DND-41 (cell line): ENCODE measurements around the gene TSTD2.

Experiments
- ATAC-seq: fragments of 200-7000 bp; cut with Tn5 transposase; 3 replicates; pipeline ENCODE4 v1.9.1; 2021; ENCODE audit warnings: low read depth; ENCODE audit not compliant: insufficient read depth
- DNase-seq: peaks from one replicate; pipeline ENCODE4 v3.0.0-alpha.2; 2020
- H2AFZ ChIP-seq: 2 replicates; pipeline ENCODE4 v1.6.0; 2012; ENCODE audit warnings: low read depth, low read length
- H3K27ac ChIP-seq: 2 replicates; pipeline ENCODE4 v1.5.1; 2012; ENCODE audit warnings: low read length, inconsistent platforms
- H3K27me3 ChIP-seq: fragments of 200-600 bp; sonication (generic); 2 replicates; pipeline ENCODE4 v1.6.0; 2012; ENCODE audit warnings: low read length, mild to moderate bottlenecking, inconsistent platforms; ENCODE audit not compliant: insufficient read depth, poor library complexity
- H3K36me3 ChIP-seq: 2 replicates; pipeline ENCODE4 v1.5.1; 2012; ENCODE audit warnings: low read length, inconsistent platforms; ENCODE audit not compliant: insufficient read depth
- H3K4me1 ChIP-seq: 2 replicates; pipeline ENCODE4 v1.5.1; 2012; ENCODE audit warnings: mild to moderate bottlenecking, low read length; ENCODE audit not compliant: insufficient read depth
- H3K4me2 ChIP-seq: 2 replicates; pipeline ENCODE4 v1.6.0; 2012; ENCODE audit warnings: mild to moderate bottlenecking, moderate library complexity, low read length, inconsistent platforms; ENCODE audit not compliant: insufficient read depth
- H3K4me3 ChIP-seq, 2 experiments: fragments of 200-600 bp in 1 of 2; shearing (Covaris generic) in 1 of 2; 2 replicates each; pipeline ENCODE4 v1.5.1; 2012 to 2016; ENCODE audit warnings: inconsistent platforms in 2 of 2, low read length in 2 of 2, mild to moderate bottlenecking in 2 of 2, low read depth in 1 of 2, moderate library complexity in 1 of 2
- H3K79me2 ChIP-seq: 2 replicates; pipeline ENCODE4 v1.6.0; 2012; ENCODE audit warnings: low read length, inconsistent platforms; ENCODE audit not compliant: insufficient read depth
- H3K9ac ChIP-seq: 2 replicates; pipeline ENCODE4 v1.6.0; 2012; ENCODE audit warnings: low read depth, mild to moderate bottlenecking, inconsistent platforms, low read length, moderate library complexity
- H3K9me3 ChIP-seq: 2 replicates; pipeline ENCODE4 v1.5.1; 2012; ENCODE audit warnings: low read length, moderate library complexity, mild to moderate bottlenecking, inconsistent platforms; ENCODE audit not compliant: insufficient read depth, severe bottlenecking
- H4K20me1 ChIP-seq: 2 replicates; pipeline ENCODE4 v1.6.0; 2012; ENCODE audit warnings: low read length; ENCODE audit not compliant: insufficient read depth
- EZH2 ChIP-seq: IDR thresholded peaks from 3 replicates; pipeline ENCODE4 v1.6.1; 2012; ENCODE audit warnings: borderline replicate concordance, low read depth, mild to moderate bottlenecking, moderate library complexity, low read length, inconsistent platforms; ENCODE audit not compliant: severe bottlenecking
- TF ChIP-seq, protein P1 (sequence below): IDR thresholded peaks from 2 replicates; pipeline ENCODE4 v1.5.1; 2012; ENCODE audit warnings: borderline replicate concordance, low read length, moderate library complexity, mild to moderate bottlenecking; ENCODE audit not compliant: poor library complexity, severe bottlenecking; ENCODE audit errors: extremely low read depth

Gene TSTD2

GRCh38 chr9:97551308-97551707 is 81.9 kb downstream of the TSTD2 start:
- no peak overlapping the region for H3K4me2 ChIP-seq
- no peak overlapping the region for H2AFZ ChIP-seq
- no peak for DNase-seq
- no peaks in the 10 kb centered on the region for H3K9me3 ChIP-seq
- ATAC-seq, result no peak
- no peaks in the 10 kb centered on the region for H3K4me1 ChIP-seq
- H3K27ac ChIP-seq, result no peak overlapping the region
- H3K36me3 ChIP-seq, result no peaks in the 10 kb centered on the region
- H3K79me2 ChIP-seq, result no peaks in the 10 kb centered on the region
- H3K27me3 ChIP-seq, result peaks cover 5% of the 10 kb centered on the region
- no peak for TF ChIP-seq EZH2
- TF ChIP-seq, protein P1, sequence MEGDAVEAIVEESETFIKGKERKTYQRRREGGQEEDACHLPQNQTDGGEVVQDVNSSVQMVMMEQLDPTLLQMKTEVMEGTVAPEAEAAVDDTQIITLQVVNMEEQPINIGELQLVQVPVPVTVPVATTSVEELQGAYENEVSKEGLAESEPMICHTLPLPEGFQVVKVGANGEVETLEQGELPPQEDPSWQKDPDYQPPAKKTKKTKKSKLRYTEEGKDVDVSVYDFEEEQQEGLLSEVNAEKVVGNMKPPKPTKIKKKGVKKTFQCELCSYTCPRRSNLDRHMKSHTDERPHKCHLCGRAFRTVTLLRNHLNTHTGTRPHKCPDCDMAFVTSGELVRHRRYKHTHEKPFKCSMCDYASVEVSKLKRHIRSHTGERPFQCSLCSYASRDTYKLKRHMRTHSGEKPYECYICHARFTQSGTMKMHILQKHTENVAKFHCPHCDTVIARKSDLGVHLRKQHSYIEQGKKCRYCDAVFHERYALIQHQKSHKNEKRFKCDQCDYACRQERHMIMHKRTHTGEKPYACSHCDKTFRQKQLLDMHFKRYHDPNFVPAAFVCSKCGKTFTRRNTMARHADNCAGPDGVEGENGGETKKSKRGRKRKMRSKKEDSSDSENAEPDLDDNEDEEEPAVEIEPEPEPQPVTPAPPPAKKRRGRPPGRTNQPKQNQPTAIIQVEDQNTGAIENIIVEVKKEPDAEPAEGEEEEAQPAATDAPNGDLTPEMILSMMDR, result no peak
- H3K4me3 ChIP-seq, result no peak overlapping the region
- no peaks in the 10 kb centered on the region for H4K20me1 ChIP-seq
- no peak overlapping the region for H3K9ac ChIP-seq

DNA sequence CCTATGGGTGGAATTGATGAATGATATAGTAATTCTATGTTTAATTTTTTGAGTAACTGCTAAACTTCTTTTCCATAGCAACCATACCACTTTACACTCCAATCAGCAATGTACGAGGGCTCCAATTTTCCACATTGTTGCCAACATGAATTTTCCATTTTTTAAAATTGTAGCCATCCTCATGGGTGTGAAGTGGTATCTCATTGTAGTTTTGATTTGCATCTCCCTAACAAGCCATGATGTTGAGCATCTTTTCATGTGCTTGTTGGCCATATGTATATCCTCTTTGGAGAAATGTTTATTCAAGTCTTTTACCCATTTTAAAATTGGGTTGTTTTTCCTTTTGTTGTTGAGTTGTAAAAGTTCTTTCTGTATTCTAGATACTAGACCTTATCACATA is 82.8 kb downstream of the TSTD2 start:
- H3K36me3 ChIP-seq, result no peaks in the 10 kb centered on the region
- H3K9ac ChIP-seq, result no peak overlapping the region
- H3K27ac ChIP-seq, result no peak overlapping the region
- DNase-seq, result no peak
- no peaks in the 10 kb centered on the region for H3K9me3 ChIP-seq
- H3K27me3 ChIP-seq, result peaks cover 5% of the 10 kb centered on the region
- H3K4me3 ChIP-seq, result no peak overlapping the region
- no peaks in the 10 kb centered on the region for H4K20me1 ChIP-seq
- no peak overlapping the region for H3K4me2 ChIP-seq
- no peaks in the 10 kb centered on the region for H3K4me1 ChIP-seq
- no peak for TF ChIP-seq EZH2
- TF ChIP-seq, protein P1, result no peak
- H3K79me2 ChIP-seq, result no peaks in the 10 kb centered on the region
- no peak for ATAC-seq
- no peak overlapping the region for H2AFZ ChIP-seq
